Activated T-cell treated with anti-CD3 and anti-CD28 coated beads for 24 hours (primary cell): ENCODE results near the gene TRIP4.
A peak's percentile ranks its signal among the peaks of the same experiment; 100 is the strongest.

Experiments
- DNase-seq: peaks from one replicate; pipeline ENCODE4 v3.0.0-alpha.2; 2020; ENCODE audit warnings: low read depth

Gene TRIP4

DNA sequence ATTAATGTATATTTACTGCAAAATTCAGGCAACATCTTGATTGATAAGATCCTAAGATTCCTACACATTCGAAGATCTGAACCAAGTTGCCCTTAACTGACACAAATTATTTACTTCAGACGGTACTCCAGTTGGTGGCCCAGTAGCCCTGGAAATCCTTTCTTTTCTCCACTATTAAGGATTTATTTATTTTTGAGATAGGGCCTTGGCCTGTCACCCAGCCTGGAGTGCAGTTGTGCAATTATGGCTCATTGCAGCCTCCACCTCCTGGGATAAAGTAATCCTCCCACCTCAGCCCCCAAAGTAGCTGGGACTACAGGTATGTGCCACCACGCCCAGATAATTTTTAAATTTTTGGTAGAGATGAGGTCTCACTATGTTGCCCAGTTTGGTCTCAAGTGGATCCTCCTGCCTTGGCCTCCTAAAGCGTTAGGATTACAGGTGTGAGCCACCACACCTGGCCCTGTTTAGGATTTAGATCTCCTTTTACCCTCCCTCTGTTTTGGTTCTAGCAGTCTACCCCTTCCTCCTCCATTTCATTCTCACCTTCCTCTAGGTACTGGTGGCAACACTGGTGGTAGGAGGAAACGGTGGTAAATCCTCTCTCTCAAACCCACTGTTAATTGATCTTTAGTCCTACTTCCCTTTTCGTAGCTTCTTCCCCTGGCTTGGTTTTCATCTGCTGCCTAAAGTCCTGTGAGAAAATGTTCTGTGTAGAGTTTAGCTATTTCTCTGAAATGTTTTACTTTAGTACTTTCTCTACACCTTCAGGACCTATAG, 60.1 kb downstream of the TRIP4 start:
- DNase-seq, result no peak

DNA sequence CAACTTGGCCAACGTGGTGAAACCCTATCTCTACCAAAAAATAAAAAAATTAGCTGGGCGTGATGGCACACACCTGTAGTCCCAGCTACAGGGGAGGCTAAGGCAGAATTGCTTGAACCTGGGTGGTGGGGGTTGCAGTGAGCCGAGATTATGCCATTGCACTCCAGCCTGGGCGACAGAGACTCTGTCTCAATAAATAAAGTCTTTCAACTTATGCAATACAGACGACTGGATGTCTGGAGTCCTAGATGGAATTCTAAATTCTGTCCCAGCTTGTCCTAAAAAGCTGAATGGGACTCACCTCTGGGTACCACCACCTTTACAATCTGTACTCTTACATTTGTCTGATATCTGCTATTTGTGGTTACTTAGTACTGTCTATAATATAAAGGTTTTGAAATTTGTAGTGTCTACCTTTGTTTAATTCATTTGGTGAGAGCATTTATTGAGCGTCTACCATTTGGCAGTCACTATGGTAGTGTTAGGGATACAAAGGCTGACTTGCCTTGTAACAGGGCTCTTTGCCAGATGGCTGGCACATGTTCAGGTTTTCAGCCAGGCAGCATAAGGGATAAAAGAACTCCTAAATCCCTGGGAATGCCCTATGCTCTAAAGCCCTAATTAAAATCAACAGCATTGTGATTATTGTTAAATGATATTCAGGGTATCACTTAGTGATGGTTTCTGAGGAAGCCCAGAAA, 65.5 kb downstream of the TRIP4 start:
- no peak for DNase-seq

DNA sequence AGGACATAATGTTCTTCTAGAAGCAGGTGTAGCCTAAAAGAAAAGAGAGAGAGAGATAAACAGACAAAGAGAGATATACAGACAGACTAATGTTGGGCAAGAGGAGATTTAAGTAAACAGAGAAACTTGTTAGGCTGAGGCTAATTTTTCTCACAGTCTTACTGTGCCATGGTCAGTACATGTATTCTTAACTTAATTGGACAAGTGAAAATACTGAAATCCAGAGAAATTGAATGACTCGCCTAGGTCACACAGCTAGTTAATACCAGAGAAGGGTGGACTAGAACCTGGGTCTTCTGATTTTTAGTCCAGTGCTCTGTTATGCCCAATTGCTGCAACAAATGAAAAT, 66.0 kb downstream of the TRIP4 start:
- DNase-seq, result no peak

DNA sequence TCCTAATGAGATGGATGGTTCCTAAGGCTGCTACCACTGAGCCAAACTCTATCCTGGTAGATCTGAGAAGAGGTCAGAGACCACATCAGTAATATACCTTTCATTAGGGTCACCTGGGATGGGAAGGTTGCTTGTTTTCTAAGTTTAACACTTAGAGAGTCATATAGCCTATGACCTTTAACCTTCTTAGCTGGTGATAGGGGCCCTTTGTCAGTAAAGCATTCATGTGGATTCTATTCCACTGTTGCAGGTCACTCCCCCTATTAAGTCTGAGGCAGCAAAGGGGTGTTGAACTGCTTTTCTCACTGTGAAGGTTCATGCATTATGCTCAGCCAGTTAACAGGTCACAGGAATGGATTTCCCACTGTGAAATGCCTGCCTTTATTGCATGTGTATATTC, 66.6 kb downstream of the TRIP4 start:
- no peak for DNase-seq

DNA sequence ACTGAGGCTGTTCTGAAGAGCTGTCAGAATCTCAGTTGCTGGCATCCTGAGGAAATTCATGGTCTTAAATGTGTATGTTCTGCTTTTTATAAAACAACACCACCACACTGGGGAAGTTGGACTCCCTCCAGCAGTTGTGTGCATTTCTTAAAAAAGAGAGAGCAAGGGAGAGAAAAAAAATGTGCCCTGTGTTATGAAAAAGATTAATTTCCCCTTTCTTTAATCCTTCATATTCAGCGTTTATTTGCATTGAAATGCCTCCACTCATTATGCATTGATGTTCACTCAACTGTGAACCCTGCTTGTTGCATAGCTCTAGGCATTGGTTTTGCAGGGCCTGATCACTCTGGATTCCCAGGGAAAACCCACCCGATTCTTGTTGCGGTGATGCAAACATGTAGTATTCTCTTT, 68.3 kb downstream of the TRIP4 start:
- DNase-seq, result no peak

DNA sequence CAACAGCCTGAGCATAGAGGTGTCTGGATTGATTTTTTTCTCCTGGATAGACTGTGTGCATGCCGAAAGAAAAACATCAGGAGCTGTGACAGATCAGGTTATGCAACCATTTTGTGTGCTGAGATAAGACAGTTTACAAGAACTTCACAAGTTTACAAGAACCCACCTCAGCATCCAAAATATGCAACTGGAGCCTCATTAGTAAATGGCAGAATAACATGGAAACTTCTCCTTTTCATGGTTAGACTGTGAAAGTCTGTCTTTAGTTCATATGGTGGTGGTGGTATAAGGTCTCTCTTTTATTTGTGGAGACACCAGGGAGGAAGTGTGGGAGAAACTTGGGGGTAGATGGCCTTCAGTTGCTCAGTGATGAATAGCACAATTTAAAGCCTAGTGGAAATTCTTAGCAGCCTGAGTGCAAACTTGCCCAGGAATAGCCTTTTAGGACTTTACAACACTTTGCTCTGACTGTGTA, 69.0 kb downstream of the TRIP4 start:
- DNase-seq, result no peak

DNA sequence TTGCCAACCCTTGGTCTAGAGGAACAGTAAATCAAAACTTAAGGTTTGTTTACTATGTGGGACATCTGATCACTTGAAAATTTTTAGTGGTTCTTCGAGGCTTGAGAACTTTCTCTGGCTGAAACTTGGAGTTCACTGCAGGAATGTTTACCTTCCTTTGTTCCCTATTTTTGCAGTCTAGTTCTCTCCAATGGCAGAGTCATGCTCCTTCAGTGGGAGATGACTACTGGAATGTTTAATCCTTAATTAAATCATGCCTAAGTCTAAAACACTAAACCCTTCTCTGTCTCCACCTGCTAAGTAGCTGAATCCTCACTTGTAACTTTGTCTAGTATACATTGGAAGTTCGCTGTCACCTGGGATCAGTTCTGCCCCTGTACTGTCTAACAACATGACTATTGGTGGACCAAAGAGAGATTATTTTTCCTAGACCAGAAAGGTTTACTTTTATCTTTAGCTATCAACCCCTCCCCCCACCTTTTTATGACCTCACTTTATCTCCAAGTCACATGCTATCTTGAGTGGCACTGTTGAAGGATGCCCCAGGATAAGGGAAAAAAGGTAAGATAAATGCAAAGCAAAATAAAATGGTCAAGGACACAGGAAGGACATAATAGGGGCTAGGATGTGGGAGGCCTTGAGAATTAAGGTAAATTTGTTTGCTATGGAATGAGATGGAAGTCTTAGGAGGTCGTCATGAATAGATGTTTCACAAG, 71.6 kb downstream of the TRIP4 start:
- DNase-seq, result no peak

DNA sequence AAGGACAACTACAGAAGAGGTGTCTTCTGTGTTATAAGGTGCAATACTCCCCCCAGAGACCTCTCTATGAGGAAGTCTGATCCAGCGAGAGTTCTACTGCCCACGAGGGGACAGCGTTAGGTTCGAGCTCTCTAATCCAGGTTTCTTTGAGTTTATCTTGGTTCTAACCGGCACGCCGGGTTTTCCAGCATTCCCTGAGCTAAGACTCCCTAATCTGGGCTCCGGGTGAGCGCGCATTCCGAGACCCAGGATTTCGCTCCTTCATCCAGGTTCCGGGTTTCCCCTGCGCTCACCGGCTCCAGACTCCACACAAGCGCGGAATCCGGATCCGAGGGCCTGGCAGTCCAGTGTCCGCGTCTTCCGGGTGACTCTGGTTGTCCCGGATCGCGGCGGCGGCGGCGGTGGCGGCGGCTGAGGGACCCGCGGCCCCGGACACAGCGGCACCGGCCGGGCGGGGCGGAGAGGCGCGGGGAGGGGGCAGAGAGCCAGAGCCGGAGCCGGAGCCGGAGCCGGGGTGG, 72.6 kb downstream of the TRIP4 start, which contains the start of gene ZNF609:
Gene ZNF609, plus strand, starts transcription at position 373 of the 518 bp plus-strand sequence. CDS start 38,842 bp downstream, outside the sequence.
- peak; percentile 89 for DNase-seq

DNA sequence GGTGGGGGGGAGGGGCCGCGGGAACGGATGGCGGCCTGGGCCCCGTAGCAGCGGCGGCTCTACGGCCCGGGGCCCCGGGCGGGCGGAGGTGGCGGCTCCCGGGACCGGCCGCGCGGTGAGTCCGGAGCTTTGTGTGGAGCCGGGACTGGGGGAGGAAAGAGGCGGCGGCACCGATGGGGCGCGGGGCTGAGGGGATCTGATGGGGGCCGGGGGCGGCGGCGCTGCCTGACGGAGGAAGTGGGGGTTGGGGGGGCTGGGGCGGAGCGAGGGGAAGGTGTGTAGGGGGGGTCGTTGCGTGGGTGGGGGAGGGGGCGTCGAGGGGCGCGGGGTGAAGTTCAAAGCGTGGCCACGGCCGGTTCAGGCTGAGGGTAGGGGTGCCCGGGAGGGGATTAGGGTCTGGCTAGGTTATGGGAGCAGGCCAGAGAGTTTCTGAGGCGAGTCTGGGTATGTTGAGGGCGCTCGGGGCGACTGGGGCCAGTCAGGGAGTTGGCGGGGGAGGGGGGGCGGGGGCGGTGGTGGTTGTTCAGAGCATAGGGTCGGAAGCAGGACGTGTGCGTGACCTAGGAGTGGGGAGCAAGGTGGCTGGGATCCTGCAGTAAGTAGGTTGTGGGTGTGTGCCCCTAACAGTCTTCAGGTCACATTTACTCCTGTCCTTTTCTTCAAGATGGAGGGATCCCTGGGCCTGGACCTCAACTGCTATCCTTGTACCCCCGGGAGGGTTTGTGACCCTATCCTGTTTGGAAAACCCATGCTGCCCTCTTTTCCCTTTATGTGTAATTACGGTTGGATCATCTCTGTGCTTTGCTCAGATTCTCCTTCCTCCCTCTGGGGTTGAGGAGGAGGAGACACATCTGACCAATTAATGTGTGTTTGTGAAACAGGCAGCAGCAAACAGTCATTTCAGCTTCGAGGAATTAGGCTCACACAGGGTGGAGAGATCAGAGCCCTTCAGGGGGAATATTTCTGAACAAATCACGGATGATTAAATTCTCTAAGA, 73.4 kb downstream of the TRIP4 start:
- DNase-seq, result peak; percentile 33

DNA sequence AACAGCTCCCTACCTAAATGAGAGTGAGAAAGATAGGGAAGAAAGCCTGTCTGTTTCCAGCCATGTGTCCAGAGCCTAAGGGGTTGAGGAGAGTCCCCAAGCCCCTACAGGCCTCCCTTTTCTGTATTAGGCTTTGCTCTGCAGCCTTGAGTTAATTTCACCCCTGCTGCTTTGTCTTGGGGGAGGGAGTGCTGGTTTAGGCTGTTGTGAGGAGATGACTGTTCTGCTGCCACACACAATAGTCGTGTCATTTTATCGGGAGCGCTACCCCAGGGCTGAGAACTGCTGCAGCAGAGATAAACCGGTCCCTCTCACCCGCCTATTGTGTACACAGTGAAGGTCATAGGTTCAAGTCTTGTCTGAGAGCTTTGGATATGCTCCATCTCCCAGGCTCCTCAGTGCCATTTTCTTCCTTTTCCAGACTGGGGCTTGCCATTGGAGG, 74.1 kb downstream of the TRIP4 start:
- peak; percentile 21 for DNase-seq

DNA sequence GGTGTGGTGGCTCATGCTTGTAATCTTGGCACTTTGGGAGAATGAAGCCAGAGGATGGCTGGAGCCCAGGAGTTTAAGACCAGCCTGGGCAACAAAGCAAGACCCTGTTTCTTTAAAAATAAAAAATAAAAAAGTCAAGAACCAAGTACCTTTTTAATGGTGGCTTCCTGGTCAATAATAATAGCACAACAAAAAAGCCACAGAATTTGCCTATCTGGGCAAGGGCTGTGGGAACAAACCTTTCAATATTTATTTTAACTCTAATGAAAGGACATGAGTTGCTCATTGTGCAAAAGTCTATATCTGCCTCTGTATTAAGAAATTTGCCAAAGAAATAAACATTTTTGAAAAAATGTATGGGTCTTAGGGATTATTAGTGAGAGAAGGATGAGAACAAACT, 74.9 kb downstream of the TRIP4 start:
- DNase-seq, result no peak

DNA sequence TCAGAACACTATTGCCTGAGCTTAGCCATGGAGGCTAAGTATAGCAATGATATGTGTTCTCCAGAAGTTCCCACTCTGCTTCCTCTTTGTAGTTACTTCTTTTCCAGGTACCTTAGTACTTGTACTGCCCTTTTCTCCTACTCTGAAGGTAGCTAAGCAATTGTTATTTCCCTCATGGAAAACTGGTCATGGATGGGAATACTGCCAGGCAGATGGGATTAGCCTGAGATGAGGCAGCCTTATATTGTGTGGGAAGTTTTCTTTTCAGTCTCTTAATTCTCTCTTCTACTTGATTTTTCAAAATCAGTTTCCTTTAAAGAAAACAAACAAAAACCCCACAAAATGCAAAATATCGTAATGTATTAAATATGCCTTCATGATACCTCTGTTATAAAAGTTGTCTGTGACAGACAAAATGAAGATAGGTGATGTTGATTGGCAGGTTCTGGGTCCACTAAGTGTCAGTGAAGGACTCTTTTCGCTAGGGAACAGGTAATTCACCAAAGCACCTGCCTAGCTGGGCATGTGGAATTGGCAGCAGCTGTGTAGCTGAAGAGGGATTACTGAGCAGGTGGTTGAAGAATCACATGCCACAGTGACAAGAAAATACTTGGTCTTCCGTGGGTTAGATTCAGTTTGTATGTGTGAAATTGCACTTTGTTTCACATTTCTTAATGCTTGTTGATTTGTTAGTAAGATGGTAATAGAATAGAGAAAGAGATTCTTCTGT, 76.8 kb downstream of the TRIP4 start:
- DNase-seq, result no peak

DNA sequence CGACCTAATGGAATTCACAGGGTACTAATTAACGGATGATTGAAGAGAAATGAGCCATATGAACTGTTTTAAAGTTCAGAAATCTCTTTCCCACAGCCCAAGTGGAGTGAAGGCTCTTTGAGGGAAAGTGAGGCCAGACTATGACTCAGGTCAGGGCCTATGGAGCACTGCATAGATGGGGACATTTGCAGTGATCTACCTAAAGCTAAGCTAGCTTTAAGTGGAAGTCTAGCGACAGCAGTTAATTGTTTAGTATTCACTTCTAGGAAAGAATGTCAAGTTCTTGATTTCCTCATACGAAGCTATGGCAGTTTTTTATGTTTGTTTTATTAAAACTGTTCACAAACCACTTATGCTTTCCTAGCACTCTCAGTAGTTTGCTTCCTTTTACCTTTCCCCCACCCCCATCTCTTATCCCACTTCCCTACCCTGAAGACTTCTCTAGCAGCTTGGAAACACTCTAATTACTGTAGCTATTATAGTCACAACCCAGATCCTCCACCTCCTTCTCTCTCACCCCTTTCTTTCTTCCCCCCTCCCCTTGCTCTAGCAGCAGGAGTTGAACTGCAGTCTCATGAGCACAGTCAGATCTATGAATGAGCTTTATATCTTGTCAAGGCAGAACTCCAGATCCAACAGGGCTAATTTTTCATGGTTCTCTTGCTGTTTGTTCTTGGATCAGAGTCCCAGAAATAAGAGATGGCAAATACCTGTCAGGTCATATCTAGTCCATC, 78.9 kb downstream of the TRIP4 start:
- DNase-seq, result no peak

DNA sequence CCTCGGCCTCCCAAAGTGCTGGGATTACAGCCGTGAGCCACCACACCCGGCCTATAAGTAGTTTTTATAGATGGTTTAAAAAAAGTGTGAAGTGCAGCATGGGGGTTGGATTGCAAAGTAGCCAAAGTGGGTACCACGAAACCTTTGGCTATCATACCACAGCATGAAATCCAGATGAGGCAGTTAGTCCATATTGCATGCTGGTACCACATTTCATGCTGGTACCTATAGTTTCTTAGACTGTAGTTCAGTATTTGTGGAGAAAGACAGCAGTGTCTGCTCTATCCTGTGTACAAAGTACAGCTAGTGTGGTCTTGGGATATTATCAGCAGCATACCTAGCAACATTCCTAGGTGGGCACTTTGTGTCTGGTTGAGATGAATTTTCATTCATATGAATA, 84.5 kb downstream of the TRIP4 start:
- no peak for DNase-seq

DNA sequence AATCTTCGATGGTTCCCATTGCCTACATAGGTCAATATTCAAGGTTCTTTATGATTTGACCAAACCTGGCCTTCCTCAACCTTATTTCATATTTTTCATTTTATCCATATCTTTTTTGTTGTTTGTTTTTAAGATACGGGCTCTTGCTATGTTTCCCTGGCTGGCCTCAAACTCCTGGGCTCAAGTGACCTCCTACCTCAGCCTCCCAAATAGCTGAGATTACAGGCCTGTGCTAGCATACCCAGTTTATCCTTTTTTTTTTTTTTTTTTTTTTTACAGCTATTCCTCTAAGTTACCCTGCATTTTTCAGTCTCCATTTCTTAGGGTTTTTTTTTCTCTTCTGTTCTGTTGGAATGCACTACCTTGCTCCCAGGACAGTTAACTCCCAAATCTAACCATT, 87.2 kb downstream of the TRIP4 start:
- no peak for DNase-seq

DNA sequence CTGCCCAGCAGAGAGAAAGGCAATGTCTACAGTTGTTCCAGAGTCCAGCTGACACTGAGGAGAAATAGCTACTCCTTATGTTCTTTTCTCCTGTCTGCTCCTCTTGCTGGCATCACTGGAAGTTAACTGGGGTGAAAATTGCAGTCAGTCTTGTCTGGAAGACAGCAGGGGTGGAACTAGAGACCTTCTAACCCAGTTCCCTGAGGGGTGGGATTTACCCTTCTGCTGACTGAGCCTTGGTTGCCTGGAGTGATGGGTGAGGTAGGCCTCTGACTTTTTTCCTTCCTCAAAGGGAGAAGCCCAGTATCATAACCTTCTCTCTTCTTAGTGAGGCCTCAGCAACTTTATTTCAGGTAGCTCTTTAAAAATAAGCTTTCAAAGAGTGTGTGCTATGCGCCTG, 88.9 kb downstream of the TRIP4 start:
- DNase-seq, result no peak

DNA sequence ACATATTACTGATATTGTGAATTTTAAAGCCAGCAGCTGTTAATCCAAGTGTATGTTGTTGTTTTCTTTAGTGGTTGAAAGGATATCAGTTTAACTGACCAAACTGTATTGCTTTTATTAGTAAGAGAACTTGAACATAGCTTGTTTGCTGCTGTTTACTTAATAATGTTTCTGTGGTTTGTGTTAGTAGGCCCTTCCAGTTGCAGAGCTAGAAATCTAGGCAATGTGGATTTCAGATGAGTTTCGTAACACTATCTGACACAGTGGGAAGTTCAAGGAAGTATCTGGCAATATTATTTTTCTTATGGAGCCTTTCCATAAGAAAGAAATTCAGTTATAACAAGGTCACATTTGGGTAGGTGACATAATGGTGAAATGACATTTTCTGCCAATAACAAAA, 91.2 kb downstream of the TRIP4 start:
- no peak for DNase-seq

DNA sequence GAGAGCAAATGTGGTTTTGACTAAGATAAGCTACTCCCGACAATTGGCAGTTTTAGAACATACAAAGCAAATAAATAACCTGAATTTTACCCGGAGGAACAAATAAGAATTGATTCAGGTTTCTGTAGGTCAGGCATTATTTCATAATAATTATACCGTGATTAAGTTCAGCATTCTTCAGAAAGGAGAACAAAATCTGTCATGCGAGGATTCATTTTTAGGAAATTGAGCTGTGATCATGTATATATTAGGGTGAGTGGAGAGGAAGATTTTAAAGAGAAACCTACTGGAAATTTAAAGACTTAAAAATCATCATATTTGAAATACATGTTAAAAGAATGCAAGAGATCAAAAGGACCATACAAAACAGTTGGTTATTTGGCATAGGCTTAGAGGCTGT, 93.3 kb downstream of the TRIP4 start:
- no peak for DNase-seq

DNA sequence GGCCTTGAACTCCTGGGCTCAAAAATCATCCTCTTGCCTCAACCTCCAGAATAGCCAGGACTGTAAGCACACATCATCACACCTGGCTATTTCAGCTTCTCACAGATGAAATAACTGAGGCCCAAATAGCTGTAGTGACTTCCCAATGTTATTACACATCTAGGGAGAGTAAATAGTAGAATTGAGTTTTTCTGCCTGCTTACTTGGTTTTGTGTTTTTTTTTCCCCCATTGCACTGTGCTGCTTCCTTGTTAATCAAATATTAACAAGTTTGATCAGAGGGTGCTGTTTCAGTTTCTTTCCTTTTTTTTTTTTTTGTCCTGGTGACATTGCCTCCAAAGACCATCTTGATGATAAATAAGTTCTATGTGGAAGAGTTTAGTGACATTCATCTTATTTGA, 96.1 kb downstream of the TRIP4 start:
- DNase-seq, result no peak

DNA sequence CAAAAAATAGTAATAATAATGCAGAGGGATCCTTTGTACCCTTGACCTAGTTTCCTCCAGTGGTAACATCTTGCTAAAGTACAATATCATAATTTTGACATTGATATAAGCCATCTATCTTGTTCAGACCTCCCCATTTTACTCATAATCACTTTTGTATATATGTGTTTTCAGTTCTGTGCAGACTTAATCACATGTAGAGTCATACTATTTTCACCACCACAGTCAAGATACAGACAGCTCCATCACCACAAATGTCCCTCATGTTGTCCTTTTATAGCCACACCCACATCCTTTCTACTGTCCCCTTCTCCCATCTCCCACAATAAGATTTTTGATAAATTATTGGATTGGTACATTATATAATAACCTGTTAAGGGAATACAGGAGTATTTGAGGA, 98.2 kb downstream of the TRIP4 start:
- DNase-seq, result no peak
